Measurements from ENCODE around the gene ADAMTS1. TPM values are rescaled to one million over a fixed set of nuclear protein-coding genes. Genes with fewer than 3 reads are reported as not detected.

Gene ADAMTS1
- total and polyA plus RNA-seq, 2 of the 13 experiments (the other 11 are each of a cell fraction or from before 2014, with no cell fraction given), result 0.02 to 0.11 TPM

GRCh38 chr21:26837539-26837938, 7.7 kb downstream of the ADAMTS1 start (continued):
- no peak for TF ChIP-seq ZNF609 (CRISPR knock-in tag; IDR thresholded peaks at IDR 0.05; ENCODE audit: borderline replicate concordance)

GRCh38 chr21:26836528-26836927, 8.7 kb downstream of the ADAMTS1 start:
- BruUV-seq (replicated peaks), result no TSS peak
- FAIRE-seq, result no peak
- no peaks in the 10 kb centered on the region for H3K4me1 ChIP-seq (ENCODE audit: insufficient read depth, low read length)
- H3K9ac ChIP-seq (ENCODE audit: insufficient read depth, low read depth, low read length), result no peak overlapping the region
- POLR2A ChIA-PET, result no interaction called here
- no peak for DNase-seq (ENCODE audit: low spot score)
- H2AFZ ChIP-seq (ENCODE audit: low read length), result no peak overlapping the region
- H3K27me3 ChIP-seq (ENCODE audit: control insufficient read depth in 1 of 2, insufficient read depth in 2 of 2, low read length in 2 of 2), result no peaks in the 10 kb centered on the region
- no peak overlapping the region for H3K4me2 ChIP-seq (ENCODE audit: low read depth, low read length)
- 34% methylated on average over 3 of the region's 3 CpGs for WGBS (ENCODE audit: low lambda C conversion rate)
- H3K4me3 ChIP-seq (replicated peaks in 1 of 3; ENCODE audit: insufficient read depth in 1 of 3, low read depth in 2 of 3, low read length in 3 of 3), result no peak overlapping the region
- ATAC-seq, result no peak
- peaks cover 7% of the 10 kb centered on the region; the same call in 1 of the 2 replicates for H3K9me3 ChIP-seq (ENCODE audit: low read length)
- intact Hi-C loops (cut with micrococcal nuclease; ENCODE audit: unreplicated experiment) (no loop called here), in situ Hi-C loops (cut with HindIII; ENCODE audit: extremely low pct_ligation_motif_present, low pct_unique_long_range_greater_than_20kb) (no loop called here)
- no peaks in the 10 kb centered on the region for H3K79me2 ChIP-seq (ENCODE audit: insufficient read depth, low read length)
- H3K36me3 ChIP-seq (replicated peaks in 1 of 2; ENCODE audit: control insufficient read depth in 1 of 2, insufficient read depth in 2 of 2, low read length in 2 of 2), result no peaks in the 10 kb centered on the region
- H3K27ac ChIP-seq (ENCODE audit: extremely low read length, insufficient read depth, low read length), result no peak overlapping the region
- no peaks in the 10 kb centered on the region for H4K20me1 ChIP-seq (ENCODE audit: insufficient read depth, low read length)
- no peak for TF ChIP-seq ZC3H13 (CRISPR knock-in tag; IDR thresholded peaks at IDR 0.05)
- CTCF ChIA-PET (ENCODE audit: low intra/inter-chr PET ratio, low total read pairs), result no interaction called here

All from HepG2 (cell line).